Nephron progenitor cell (in vitro differentiated cells): Measurements from ENCODE around the gene PPM1F.
A peak's percentile ranks its signal among the peaks of the same experiment; 100 is the strongest.

Experiments
- DNase-seq: peaks from one replicate; pipeline ENCODE4 v3.0.0; 2021
- H3K27ac Mint-ChIP-seq: 2 replicates; pipeline ENCODE4 v1.8.0; 2021; ENCODE audit warnings: mild to moderate bottlenecking, moderate library complexity, mixed read lengths
- H3K27me3 Mint-ChIP-seq: 2 replicates; pipeline ENCODE4 v1.8.0; 2021; ENCODE audit warnings: mild to moderate bottlenecking, low read depth, mixed read lengths; ENCODE audit not compliant: poor library complexity
- H3K36me3 Mint-ChIP-seq: 2 replicates; pipeline ENCODE4 v1.8.0; 2021; ENCODE audit warnings: low read depth, mixed read lengths
- H3K4me1 Mint-ChIP-seq: 2 replicates; pipeline ENCODE4 v1.8.0; 2021; ENCODE audit warnings: mixed read lengths
- H3K4me3 Mint-ChIP-seq: 2 replicates; pipeline ENCODE4 v1.8.0; 2021; ENCODE audit warnings: mild to moderate bottlenecking, moderate library complexity, mixed read lengths
- H3K9me3 Mint-ChIP-seq: 2 replicates; pipeline ENCODE4 v1.8.0; 2021; ENCODE audit warnings: mild to moderate bottlenecking, moderate library complexity, mixed read lengths
- TF ChIP-seq, protein P1 (sequence below): fragments of 200-600 bp; sonication (generic); IDR thresholded peaks from 2 replicates; pipeline ENCODE4 v1.5.0; 2021; ENCODE audit warnings: antibody characterized with exemption

PPM1F gene

DNA sequence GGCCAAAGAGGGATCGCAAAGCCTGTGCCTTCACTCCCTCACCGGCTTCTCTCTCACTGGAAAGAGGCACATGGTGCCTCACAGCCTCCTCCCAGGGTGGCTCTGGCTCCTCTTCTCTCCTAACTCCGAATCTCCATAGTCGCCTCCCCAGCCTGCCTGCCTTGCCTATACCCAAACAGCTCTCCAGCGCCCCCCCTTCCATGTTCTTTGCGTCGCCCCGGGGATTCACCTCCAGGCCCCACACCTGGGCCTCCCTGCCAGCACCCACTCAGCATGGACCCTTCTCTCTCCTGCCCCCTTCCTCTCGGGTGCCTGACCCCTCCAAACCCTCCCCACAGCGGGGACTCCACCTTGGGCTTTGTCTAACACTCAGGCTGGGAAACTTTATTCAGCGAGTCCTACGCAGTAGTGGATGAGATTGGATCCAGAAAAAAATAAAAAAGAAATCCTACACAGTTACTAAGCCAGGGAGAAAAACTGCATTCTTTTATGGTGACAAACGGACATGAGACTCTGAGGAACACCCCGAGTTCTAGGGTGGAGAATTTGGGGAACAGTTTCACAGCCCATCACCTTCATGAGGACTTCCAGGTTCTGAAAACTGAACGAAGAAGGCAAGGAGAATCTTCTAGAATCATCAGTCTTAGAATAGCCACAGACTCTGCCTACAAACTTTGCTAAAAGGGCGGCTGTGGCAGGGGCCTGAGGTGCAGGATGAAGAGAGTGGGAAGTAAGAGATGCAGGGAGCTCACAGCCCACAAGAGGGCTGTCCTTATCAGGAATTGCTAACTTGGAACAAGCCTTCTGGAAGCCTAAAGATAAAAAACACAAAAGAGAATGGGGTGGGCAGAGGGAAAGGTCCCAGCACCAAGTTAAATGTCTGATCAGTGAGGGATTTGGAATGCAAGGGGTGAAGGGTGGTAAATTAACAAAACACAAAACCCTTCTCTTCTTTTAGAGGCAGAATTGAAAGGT, 5.3 kb downstream of the PPM1F start:
- Mint-ChIP-seq H3K27ac (peak overlapping the region; percentile 58), H3K27me3 (no peaks in the 10 kb centered on the region), H3K4me3 (no peak overlapping the region), H3K4me1 (peaks cover 32% of the 10 kb centered on the region), H3K36me3 (peaks cover 14% of the 10 kb centered on the region), H3K9me3 (no peaks in the 10 kb centered on the region)
- DNase-seq = no peak
- TF ChIP-seq, protein P1, sequence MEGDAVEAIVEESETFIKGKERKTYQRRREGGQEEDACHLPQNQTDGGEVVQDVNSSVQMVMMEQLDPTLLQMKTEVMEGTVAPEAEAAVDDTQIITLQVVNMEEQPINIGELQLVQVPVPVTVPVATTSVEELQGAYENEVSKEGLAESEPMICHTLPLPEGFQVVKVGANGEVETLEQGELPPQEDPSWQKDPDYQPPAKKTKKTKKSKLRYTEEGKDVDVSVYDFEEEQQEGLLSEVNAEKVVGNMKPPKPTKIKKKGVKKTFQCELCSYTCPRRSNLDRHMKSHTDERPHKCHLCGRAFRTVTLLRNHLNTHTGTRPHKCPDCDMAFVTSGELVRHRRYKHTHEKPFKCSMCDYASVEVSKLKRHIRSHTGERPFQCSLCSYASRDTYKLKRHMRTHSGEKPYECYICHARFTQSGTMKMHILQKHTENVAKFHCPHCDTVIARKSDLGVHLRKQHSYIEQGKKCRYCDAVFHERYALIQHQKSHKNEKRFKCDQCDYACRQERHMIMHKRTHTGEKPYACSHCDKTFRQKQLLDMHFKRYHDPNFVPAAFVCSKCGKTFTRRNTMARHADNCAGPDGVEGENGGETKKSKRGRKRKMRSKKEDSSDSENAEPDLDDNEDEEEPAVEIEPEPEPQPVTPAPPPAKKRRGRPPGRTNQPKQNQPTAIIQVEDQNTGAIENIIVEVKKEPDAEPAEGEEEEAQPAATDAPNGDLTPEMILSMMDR = peak; percentile 49

GRCh38 chr22:21946262-21946925, 6.3 kb downstream of the PPM1F start:
- Mint-ChIP-seq H3K4me3 (no peak overlapping the region), H3K4me1 (peaks cover 28% of the 10 kb centered on the region), H3K27ac (peak overlapping the region; percentile 29), H3K9me3 (no peaks in the 10 kb centered on the region), H3K36me3 (peaks cover 14% of the 10 kb centered on the region), H3K27me3 (no peaks in the 10 kb centered on the region)
- TF ChIP-seq, protein P1 = no peak
- no peak for DNase-seq

GRCh38 chr22:21945453-21946261, 7.0 kb downstream of the PPM1F start:
- H3K4me3 Mint-ChIP-seq = no peak overlapping the region
- H3K36me3 Mint-ChIP-seq = peaks cover 14% of the 10 kb centered on the region
- peaks cover 31% of the 10 kb centered on the region for H3K4me1 Mint-ChIP-seq
- no peaks in the 10 kb centered on the region for H3K9me3 Mint-ChIP-seq
- no peak for DNase-seq
- TF ChIP-seq, protein P1 = no peak
- H3K27ac Mint-ChIP-seq = no peak overlapping the region
- no peaks in the 10 kb centered on the region for H3K27me3 Mint-ChIP-seq

GRCh38 chr22:21944871-21945270, 7.8 kb downstream of the PPM1F start:
- no peak for DNase-seq
- H3K27ac Mint-ChIP-seq = no peak overlapping the region
- no peak overlapping the region for H3K4me3 Mint-ChIP-seq
- H3K9me3 Mint-ChIP-seq = no peaks in the 10 kb centered on the region
- no peaks in the 10 kb centered on the region for H3K27me3 Mint-ChIP-seq
- TF ChIP-seq, protein P1 = no peak
- H3K36me3 Mint-ChIP-seq = peaks cover 14% of the 10 kb centered on the region
- peaks cover 33% of the 10 kb centered on the region for H3K4me1 Mint-ChIP-seq

- Mint-ChIP-seq H3K27ac (no peak overlapping the region), H3K4me3 (no peak overlapping the region), H3K4me1 (peaks cover 38% of the 10 kb centered on the region)
Observed at GRCh38 chr22:21943571-21944448, 8.8 kb downstream of the PPM1F start.

More at GRCh38 chr22:21943571-21944448, 8.8 kb downstream of the PPM1F start:
- H3K9me3 Mint-ChIP-seq = no peaks in the 10 kb centered on the region
- peaks cover 18% of the 10 kb centered on the region for H3K36me3 Mint-ChIP-seq
- DNase-seq = no peak
- no peaks in the 10 kb centered on the region for H3K27me3 Mint-ChIP-seq
- TF ChIP-seq, protein P1 = no peak
